ENCODE data around the gene ITGA5. TPM values are rescaled to one million over a fixed set of nuclear protein-coding genes. Genes with fewer than 3 reads are reported as not detected.

ITGA5 gene
- total RNA-seq, 1 experiment from 2014 or later = 12.2 TPM

DNA sequence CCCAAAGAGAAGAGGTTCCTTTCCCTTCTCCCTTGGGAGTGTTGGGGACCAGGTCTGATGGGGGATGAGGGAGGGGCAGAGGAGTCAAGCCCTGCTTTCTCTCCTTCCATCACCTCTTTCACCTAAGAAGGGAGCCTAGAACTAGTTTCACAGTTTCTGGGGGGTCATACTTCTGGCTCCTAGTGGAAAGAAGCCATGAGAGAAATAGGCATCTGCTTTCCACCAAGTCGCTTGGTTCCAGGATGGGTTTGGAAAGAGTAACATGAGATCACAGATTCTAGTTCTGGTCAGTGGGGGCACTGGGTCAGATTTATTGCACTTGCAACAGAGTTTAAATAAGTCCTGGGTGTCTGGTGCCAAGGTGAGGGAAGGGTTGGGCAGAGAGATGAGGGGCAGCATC is 24.1 kb downstream of the ITGA5 start:
- Histone ChIP-seq H3K27ac (ENCODE audit: insufficient read length, low read depth, low read length) (no peak overlapping the region), H3T11ph (ENCODE audit: low read length) (no peak overlapping the region), H2AFZ (ENCODE audit: low read length) (no peak overlapping the region), H3K56ac (ENCODE audit: insufficient read length, low read depth, low read length) (no peak overlapping the region), H2BK120ac (ENCODE audit: low read depth, low read length, poor library complexity, severe bottlenecking) (no peak overlapping the region), H3K4me2 (ENCODE audit: insufficient read depth, insufficient read length, low read length) (no peak overlapping the region), H3K27me3 (ENCODE audit: insufficient read depth, low read length) (no peaks in the 10 kb centered on the region), H2AK5ac (ENCODE audit: insufficient read length, low read length) (no peak overlapping the region), H3K79me2 (ENCODE audit: insufficient read depth, low read length) (no peaks in the 10 kb centered on the region), H3K23ac (ENCODE audit: insufficient read length, low read depth, low read length) (no peak overlapping the region), H3K23me2 (ENCODE audit: insufficient read length, low read depth, low read length, poor library complexity, severe bottlenecking) (peaks cover 16% of the 10 kb centered on the region), H4K91ac (ENCODE audit: insufficient read length, low read depth, low read length) (no peak overlapping the region), H2BK20ac (ENCODE audit: low read depth, low read length, poor library complexity, severe bottlenecking) (no peak overlapping the region), H4K8ac (replicated peaks; ENCODE audit: insufficient read length, low read depth, low read length) (no peak overlapping the region), H4K20me1 (ENCODE audit: control insufficient read depth, insufficient read depth, insufficient read length) (no peaks in the 10 kb centered on the region), H3K14ac (ENCODE audit: insufficient read depth, low read length) (no peak overlapping the region), H3K18ac (ENCODE audit: insufficient read length, low read depth, low read length) (no peak overlapping the region), H3K9me3 (ENCODE audit: control insufficient read depth, low read depth, low read length) (no peaks in the 10 kb centered on the region), H2BK5ac (ENCODE audit: insufficient read length, low read length) (no peak overlapping the region), H3K4ac (ENCODE audit: low read depth, low read length) (no peak overlapping the region), H3K4me1 (ENCODE audit: insufficient read depth, low read length) (peaks cover 3% of the 10 kb centered on the region), H4K5ac (ENCODE audit: insufficient read length, low read depth, low read length) (no peak overlapping the region), H3K79me1 (ENCODE audit: insufficient read depth, low read depth, low read length, poor library complexity, severe bottlenecking) (no peaks in the 10 kb centered on the region), H3K9ac (ENCODE audit: extremely low read depth, insufficient read length, low read length) (no peak overlapping the region), H2BK12ac (ENCODE audit: insufficient read length, low read depth, low read length) (no peak overlapping the region), H2BK15ac (ENCODE audit: low read depth, low read length) (no peak overlapping the region)
- peaks cover 5 to 24% (median 16%) of the 10 kb centered on the region in 3 experiments; a peak in 5 of 7 replicates for H3K36me3 Mint-ChIP-seq (ENCODE audit: insufficient read depth in 1 of 3, low read depth in 3 of 3)
- TF ChIP-seq, protein P1, sequence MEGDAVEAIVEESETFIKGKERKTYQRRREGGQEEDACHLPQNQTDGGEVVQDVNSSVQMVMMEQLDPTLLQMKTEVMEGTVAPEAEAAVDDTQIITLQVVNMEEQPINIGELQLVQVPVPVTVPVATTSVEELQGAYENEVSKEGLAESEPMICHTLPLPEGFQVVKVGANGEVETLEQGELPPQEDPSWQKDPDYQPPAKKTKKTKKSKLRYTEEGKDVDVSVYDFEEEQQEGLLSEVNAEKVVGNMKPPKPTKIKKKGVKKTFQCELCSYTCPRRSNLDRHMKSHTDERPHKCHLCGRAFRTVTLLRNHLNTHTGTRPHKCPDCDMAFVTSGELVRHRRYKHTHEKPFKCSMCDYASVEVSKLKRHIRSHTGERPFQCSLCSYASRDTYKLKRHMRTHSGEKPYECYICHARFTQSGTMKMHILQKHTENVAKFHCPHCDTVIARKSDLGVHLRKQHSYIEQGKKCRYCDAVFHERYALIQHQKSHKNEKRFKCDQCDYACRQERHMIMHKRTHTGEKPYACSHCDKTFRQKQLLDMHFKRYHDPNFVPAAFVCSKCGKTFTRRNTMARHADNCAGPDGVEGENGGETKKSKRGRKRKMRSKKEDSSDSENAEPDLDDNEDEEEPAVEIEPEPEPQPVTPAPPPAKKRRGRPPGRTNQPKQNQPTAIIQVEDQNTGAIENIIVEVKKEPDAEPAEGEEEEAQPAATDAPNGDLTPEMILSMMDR (conservative IDR thresholded peaks at IDR 0.05) = no peak
- WGBS (ENCODE audit: extremely low coverage, insufficient read length, low lambda C conversion rate) = no CpG with 5 or more reads among the region's 1 CpG
- H3K27me3 Mint-ChIP-seq (ENCODE audit: low read depth) = peaks cover 19% of the 10 kb centered on the region
- no peak for DNase-seq
- no peaks in the 10 kb centered on the region for H3K9me3 Mint-ChIP-seq
- no peak overlapping the region for H3K4me3 Mint-ChIP-seq
- peaks cover 27 to 33% of the 10 kb centered on the region in 2 experiments for H3K4me1 Mint-ChIP-seq
- no peak overlapping the region for H3K27ac Mint-ChIP-seq
